Rectal smooth muscle tissue (tissue), 1 donor: Measurements from ENCODE around the gene MFSD12.

ENCODE experiments used
- H3K27ac ChIP-seq: one replicate; pipeline ENCODE4 v1.7.0; 2013; ENCODE audit warnings: low read depth, low read length, inconsistent platforms
- H3K27me3 ChIP-seq: one replicate; pipeline ENCODE4 v1.7.0; 2013; ENCODE audit warnings: low read length; ENCODE audit not compliant: control insufficient read depth, insufficient read depth
- H3K36me3 ChIP-seq: one replicate; pipeline ENCODE4 v1.7.0; 2013; ENCODE audit warnings: low read length; ENCODE audit not compliant: control insufficient read depth, insufficient read depth
- H3K4me1 ChIP-seq: one replicate; pipeline ENCODE4 v1.7.0; 2013; ENCODE audit warnings: low read length; ENCODE audit not compliant: control insufficient read depth, insufficient read depth
- H3K4me3 ChIP-seq: one replicate; pipeline ENCODE4 v1.7.0; 2013; ENCODE audit warnings: low read length
- H3K9ac ChIP-seq: one replicate; pipeline ENCODE4 v1.7.0; 2013; ENCODE audit warnings: low read length

MFSD12 gene

GRCh38 chr19:3557461-3558248, at the start of gene MFSD12:
Gene MFSD12, minus strand, starts transcription at chr19:3557586. Its CDS starts 183 bp downstream, at chr19:3557403.
- no peaks in the 10 kb centered on the region for H3K27me3 ChIP-seq
- peak within 1 kb of the TSS; percentile 77 for H3K4me3 ChIP-seq
- H3K27ac ChIP-seq, result peak within 1 kb of the TSS; percentile 46
- H3K4me1 ChIP-seq, result peaks cover 4% of the 10 kb centered on the region
- peak within 1 kb of the TSS; percentile 66 for H3K9ac ChIP-seq
- H3K36me3 ChIP-seq, result no peaks in the 10 kb centered on the region

GRCh38 chr19:3606690-3607289, 49.4 kb upstream of the MFSD12 start, which contains the start of gene TBXA2R:
Gene TBXA2R, minus strand, starts transcription at chr19:3606875. Its CDS starts 6,241 bp downstream, at chr19:3600634.
- H3K4me3 ChIP-seq, result peak within 1 kb of the TSS; percentile 68
- H3K4me1 ChIP-seq, result no peaks in the 10 kb centered on the region
- H3K27me3 ChIP-seq, result no peaks in the 10 kb centered on the region
- H3K27ac ChIP-seq, result peak within 1 kb of the TSS; percentile 64
- H3K9ac ChIP-seq, result peak within 1 kb of the TSS; percentile 6
- H3K36me3 ChIP-seq, result peaks cover 6% of the 10 kb centered on the region

GRCh38 chr19:3606174-3606689, 48.8 kb upstream of the MFSD12 start:
- Histone ChIP-seq H3K4me1 (no peaks in the 10 kb centered on the region), H3K27ac (no peak overlapping the region), H3K4me3 (peak overlapping the region; percentile 68), H3K9ac (no peak overlapping the region), H3K27me3 (no peaks in the 10 kb centered on the region), H3K36me3 (peaks cover 2% of the 10 kb centered on the region)

GRCh38 chr19:3605770-3606169, 48.4 kb upstream of the MFSD12 start:
- no peak overlapping the region for H3K9ac ChIP-seq
- no peak overlapping the region for H3K27ac ChIP-seq
- peaks cover 2% of the 10 kb centered on the region for H3K36me3 ChIP-seq
- H3K27me3 ChIP-seq, result no peaks in the 10 kb centered on the region
- peak overlapping the region; percentile 68 for H3K4me3 ChIP-seq
- H3K4me1 ChIP-seq, result no peaks in the 10 kb centered on the region

GRCh38 chr19:3605361-3605760, 48.0 kb upstream of the MFSD12 start:
- Histone ChIP-seq H3K27ac (no peak overlapping the region), H3K4me1 (no peaks in the 10 kb centered on the region)

GRCh38 chr19:3604987-3605343, 47.6 kb upstream of the MFSD12 start:
- no peaks in the 10 kb centered on the region for H3K36me3 ChIP-seq
- no peak overlapping the region for H3K9ac ChIP-seq
- no peak overlapping the region for H3K27ac ChIP-seq
- no peak overlapping the region for H3K4me3 ChIP-seq
- no peaks in the 10 kb centered on the region for H3K4me1 ChIP-seq
- H3K27me3 ChIP-seq, result no peaks in the 10 kb centered on the region

More at GRCh38 chr19:3605361-3605760, 48.0 kb upstream of the MFSD12 start:
- H3K9ac ChIP-seq, result no peak overlapping the region
- H3K36me3 ChIP-seq, result peaks cover 2% of the 10 kb centered on the region
- no peaks in the 10 kb centered on the region for H3K27me3 ChIP-seq
- H3K4me3 ChIP-seq, result peak overlapping the region; percentile 68

- Histone ChIP-seq H3K4me1 (no peaks in the 10 kb centered on the region), H3K36me3 (no peaks in the 10 kb centered on the region), H3K4me3 (no peak overlapping the region), H3K27ac (no peak overlapping the region), H3K9ac (no peak overlapping the region), H3K27me3 (no peaks in the 10 kb centered on the region)
These were observed 47.0 kb upstream of the MFSD12 start for GRCh38 chr19:3604227-3604986.

GRCh38 chr19:3603121-3603811, 45.9 kb upstream of the MFSD12 start:
- Histone ChIP-seq H3K36me3 (no peaks in the 10 kb centered on the region), H3K27me3 (no peaks in the 10 kb centered on the region), H3K9ac (no peak overlapping the region), H3K27ac (no peak overlapping the region), H3K4me1 (no peaks in the 10 kb centered on the region), H3K4me3 (no peak overlapping the region)

GRCh38 chr19:3601021-3601420, 43.6 kb upstream of the MFSD12 start:
- H3K36me3 ChIP-seq, result no peaks in the 10 kb centered on the region
- H3K4me1 ChIP-seq, result no peaks in the 10 kb centered on the region
- no peak overlapping the region for H3K27ac ChIP-seq
- H3K9ac ChIP-seq, result no peak overlapping the region
- H3K27me3 ChIP-seq, result no peaks in the 10 kb centered on the region
- H3K4me3 ChIP-seq, result no peak overlapping the region

GRCh38 chr19:3599776-3600187, 42.4 kb upstream of the MFSD12 start:
- Histone ChIP-seq H3K36me3 (no peaks in the 10 kb centered on the region), H3K4me1 (no peaks in the 10 kb centered on the region), H3K9ac (no peak overlapping the region), H3K27me3 (no peaks in the 10 kb centered on the region), H3K27ac (no peak overlapping the region), H3K4me3 (no peak overlapping the region)

- Histone ChIP-seq H3K36me3 (no peaks in the 10 kb centered on the region), H3K9ac (no peak overlapping the region), H3K27me3 (no peaks in the 10 kb centered on the region), H3K4me1 (no peaks in the 10 kb centered on the region), H3K4me3 (no peak overlapping the region), H3K27ac (no peak overlapping the region)
These were observed 38.2 kb upstream of the MFSD12 start for GRCh38 chr19:3595521-3596061.
